G401 (cell line): Measurements from ENCODE around the gene ABHD17C. TPM values are rescaled to one million over a fixed set of nuclear protein-coding genes. Genes with fewer than 3 reads are reported as not detected.
"Not testable (repeated sequence)": the region's sequence is repeated elsewhere in the genome, so short reads cannot be mapped to it uniquely, and the experiment has no call there.

Experiments
- DNase-seq: peaks from one replicate; pipeline ENCODE4 v3.0.0-alpha.2; 2015; ENCODE audit warnings: low spot score
- in situ Hi-C: cut with HindIII; loops from 2 replicates; pipeline ENCODE4 v1.10.0; 2016; ENCODE audit warnings: low sequenced_read_pairs, mixed read lengths
- total RNA-seq: library from RNA; depleted of rRNA; stranded (reverse); fragments of >200 nt; shearing (Covaris generic); gene quantifications from 2 replicates; pipeline ENCODE4 v1.2.3, GENCODE V29; 2014

Gene ABHD17C
- total RNA-seq, 1 experiment from 2014 or later, result 0.07 TPM

- no peak for DNase-seq
- in situ Hi-C loops, result no loop called here
These were observed 57.1 kb downstream of the ABHD17C start for GRCh38 chr15:80752204-80752603.

- no peak for DNase-seq
These were observed 58.1 kb downstream of the ABHD17C start for GRCh38 chr15:80753161-80753560.

GRCh38 chr15:80754014-80754413 lies 58.9 kb downstream of the ABHD17C start:
- DNase-seq, result no peak
- in situ Hi-C loops, result no loop called here

More at GRCh38 chr15:80753161-80753560, 58.1 kb downstream of the ABHD17C start:
- in situ Hi-C loops, result no loop called here

GRCh38 chr15:80755885-80756284 lies 60.8 kb downstream of the ABHD17C start:
- in situ Hi-C loops, result no loop called here

GRCh38 chr15:80758130-80758745 lies 63.1 kb downstream of the ABHD17C start:
- in situ Hi-C loops, result no loop called here
- DNase-seq, result no peak

More at GRCh38 chr15:80755885-80756284, 60.8 kb downstream of the ABHD17C start:
- DNase-seq, result no peak

- in situ Hi-C loops, result no loop called here
- DNase-seq, result no peak
These were observed 65.8 kb downstream of the ABHD17C start for GRCh38 chr15:80760960-80761359.

- in situ Hi-C loops, result no loop called here
- DNase-seq, result no peak
These were observed 66.6 kb downstream of the ABHD17C start for GRCh38 chr15:80761754-80762153.

GRCh38 chr15:80763235-80763634 lies 68.1 kb downstream of the ABHD17C start:
- in situ Hi-C loops, DNase-seq: not testable (repeated sequence)

- in situ Hi-C loops, result no loop called here
- no peak for DNase-seq
These were observed 69.4 kb downstream of the ABHD17C start for GRCh38 chr15:80764535-80764934.

- DNase-seq, result no peak
- in situ Hi-C loops, result no loop called here
These were observed 71.2 kb downstream of the ABHD17C start for GRCh38 chr15:80766275-80766674.

- in situ Hi-C loops, result no loop called here
These were observed 73.0 kb downstream of the ABHD17C start for GRCh38 chr15:80768158-80768557.

GRCh38 chr15:80769153-80769828 lies 74.2 kb downstream of the ABHD17C start:
- DNase-seq, result no peak
- in situ Hi-C loops, result no loop called here

More at GRCh38 chr15:80768158-80768557, 73.0 kb downstream of the ABHD17C start:
- DNase-seq, result no peak

- in situ Hi-C loops, result no loop called here
- DNase-seq, result no peak
These were observed 75.0 kb downstream of the ABHD17C start for GRCh38 chr15:80769829-80770705.

- in situ Hi-C loops, result no loop called here
- DNase-seq, result no peak
These were observed 78.0 kb downstream of the ABHD17C start for GRCh38 chr15:80773122-80773551.

- DNase-seq, result no peak
- in situ Hi-C loops, result no loop called here
These were observed 78.8 kb downstream of the ABHD17C start for GRCh38 chr15:80773792-80774352.

GRCh38 chr15:80774486-80774885 lies 79.4 kb downstream of the ABHD17C start:
- in situ Hi-C loops, result no loop called here
- no peak for DNase-seq

- in situ Hi-C loops, result no loop called here
- DNase-seq, result no peak
These were observed 80.2 kb downstream of the ABHD17C start for GRCh38 chr15:80775338-80775737.

GRCh38 chr15:80776420-80777045 lies 81.4 kb downstream of the ABHD17C start:
- in situ Hi-C loops, result no loop called here
- peak; percentile 76 for DNase-seq

- no peak for DNase-seq
- in situ Hi-C loops, result no loop called here
These were observed 82.0 kb downstream of the ABHD17C start for GRCh38 chr15:80777137-80777536.
